ENCODE data around the gene PLEKHA8. TPM values are rescaled to one million over a fixed set of nuclear protein-coding genes. Genes with fewer than 3 reads are reported as not detected.

The PLEKHA8 gene
- total and polyA plus RNA-seq, 11 donors, result 1.5 to 6.8 (median 4.1) TPM

DNA sequence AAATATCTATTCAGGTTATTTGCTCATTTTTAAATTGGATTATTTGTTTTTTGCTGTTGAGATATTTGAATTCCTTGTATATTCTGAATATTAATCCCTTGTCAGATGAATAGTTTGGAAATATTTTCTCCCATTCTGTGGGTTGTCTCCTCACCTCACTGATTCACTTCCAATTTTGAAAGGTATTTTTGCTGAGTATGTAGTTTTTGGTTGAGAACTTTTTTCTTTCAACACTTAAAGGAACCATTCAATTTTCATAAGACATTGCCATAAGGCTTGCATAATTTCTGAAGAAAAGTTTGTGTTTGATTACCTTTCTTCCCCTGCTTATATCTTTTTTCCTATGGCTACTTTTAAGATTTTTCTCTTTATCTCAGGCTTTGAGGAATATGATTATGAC lies 29.7 kb upstream of the PLEKHA8 start:
- intact Hi-C loops (cut with DNase I), result no loop called here
- no peak for TF ChIP-seq POLR2A (IDR thresholded peaks at IDR 0.05)
- TF ChIP-seq, protein P1, sequence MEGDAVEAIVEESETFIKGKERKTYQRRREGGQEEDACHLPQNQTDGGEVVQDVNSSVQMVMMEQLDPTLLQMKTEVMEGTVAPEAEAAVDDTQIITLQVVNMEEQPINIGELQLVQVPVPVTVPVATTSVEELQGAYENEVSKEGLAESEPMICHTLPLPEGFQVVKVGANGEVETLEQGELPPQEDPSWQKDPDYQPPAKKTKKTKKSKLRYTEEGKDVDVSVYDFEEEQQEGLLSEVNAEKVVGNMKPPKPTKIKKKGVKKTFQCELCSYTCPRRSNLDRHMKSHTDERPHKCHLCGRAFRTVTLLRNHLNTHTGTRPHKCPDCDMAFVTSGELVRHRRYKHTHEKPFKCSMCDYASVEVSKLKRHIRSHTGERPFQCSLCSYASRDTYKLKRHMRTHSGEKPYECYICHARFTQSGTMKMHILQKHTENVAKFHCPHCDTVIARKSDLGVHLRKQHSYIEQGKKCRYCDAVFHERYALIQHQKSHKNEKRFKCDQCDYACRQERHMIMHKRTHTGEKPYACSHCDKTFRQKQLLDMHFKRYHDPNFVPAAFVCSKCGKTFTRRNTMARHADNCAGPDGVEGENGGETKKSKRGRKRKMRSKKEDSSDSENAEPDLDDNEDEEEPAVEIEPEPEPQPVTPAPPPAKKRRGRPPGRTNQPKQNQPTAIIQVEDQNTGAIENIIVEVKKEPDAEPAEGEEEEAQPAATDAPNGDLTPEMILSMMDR (IDR thresholded peaks at IDR 0.05), result no peak
- Histone ChIP-seq H3K4me1 (peaks cover 0 to 4% (median 0%) of the 10 kb centered on the region in 12 donors), H3K36me3 (no peaks in the 10 kb centered on the region), H3K4me3 (no peak overlapping the region), H3K27ac (no peak overlapping the region), H3K27me3 (no peaks in the 10 kb centered on the region), H3K9me3 (peaks cover 0 to 34% (median 7%) of the 10 kb centered on the region in 12 donors)
- DNase-seq (no peak), ATAC-seq (no peak)

DNA sequence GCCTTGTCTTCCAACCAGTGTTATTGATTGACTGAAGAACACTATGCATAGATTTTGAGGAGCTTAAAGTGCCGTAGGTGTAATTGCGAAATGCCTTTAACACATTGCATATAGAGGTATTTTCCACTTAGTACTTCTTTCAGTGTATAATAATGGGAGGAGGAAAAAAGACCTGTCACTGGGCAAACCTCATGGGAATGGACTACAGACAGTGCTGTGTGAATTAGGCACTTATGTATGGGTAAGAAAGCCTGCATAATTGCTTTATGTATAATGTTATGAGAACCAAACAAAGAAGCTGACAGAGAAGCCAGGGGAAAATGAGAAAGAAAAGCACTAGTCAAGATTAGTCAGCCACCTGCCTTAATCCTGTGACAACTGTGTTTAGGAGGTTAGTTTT lies 26.2 kb upstream of the PLEKHA8 start:
- H3K4me1 ChIP-seq, result peaks cover 0 to 4% (median 0%) of the 10 kb centered on the region in 12 donors
- no peaks in the 10 kb centered on the region for H3K36me3 ChIP-seq
- ATAC-seq (no peak), DNase-seq (no peak)
- 94 to 98% (median 95%) methylated on average over 2 of the region's 2 CpGs for WGBS, 4 donors
- no peaks in the 10 kb centered on the region for H3K27me3 ChIP-seq
- no peak overlapping the region for H3K4me3 ChIP-seq
- intact Hi-C loops (cut with DNase I), result no loop called here
- TF ChIP-seq, protein P1 (IDR thresholded peaks at IDR 0.05), result no peak
- TF ChIP-seq POLR2A (IDR thresholded peaks at IDR 0.05), result no peak
- H3K9me3 ChIP-seq, result no peaks in the 10 kb centered on the region
- H3K27ac ChIP-seq, result no peak overlapping the region

DNA sequence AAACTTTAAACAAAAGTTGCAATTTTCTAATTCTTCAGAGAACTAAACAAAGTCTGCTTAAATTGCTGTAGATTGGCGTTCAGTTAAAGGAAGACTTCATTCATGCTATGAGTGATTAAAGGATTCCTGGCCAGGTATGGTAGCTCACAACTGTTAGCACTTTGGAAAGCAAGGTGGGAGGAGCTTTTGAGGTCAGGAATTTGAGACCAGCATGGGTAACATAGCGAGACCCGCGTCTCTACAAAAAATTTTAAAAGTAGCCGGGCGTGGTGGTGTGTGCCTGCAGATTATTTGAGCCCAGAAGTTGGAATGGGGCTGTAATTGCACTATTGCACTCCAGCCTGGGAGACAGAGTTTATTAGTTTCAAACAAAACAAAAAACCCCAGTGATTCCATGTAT lies 25.1 kb upstream of the PLEKHA8 start:
- Histone ChIP-seq H3K9me3 (no peaks in the 10 kb centered on the region), H3K4me1 (peaks cover 0 to 4% (median 0%) of the 10 kb centered on the region in 12 donors), H3K27ac (no peak overlapping the region), H3K4me3 (no peak overlapping the region), H3K27me3 (no peaks in the 10 kb centered on the region), H3K36me3 (no peaks in the 10 kb centered on the region)
- 72 to 75% (median 74%) methylated on average over 6 of the region's 6 CpGs for WGBS, 4 donors
- intact Hi-C loops (cut with DNase I), result no loop called here
- ATAC-seq, result no peak
- DNase-seq, result no peak
- TF ChIP-seq, protein P1 (IDR thresholded peaks at IDR 0.05), result no peak
- no peak for TF ChIP-seq POLR2A (IDR thresholded peaks at IDR 0.05)

DNA sequence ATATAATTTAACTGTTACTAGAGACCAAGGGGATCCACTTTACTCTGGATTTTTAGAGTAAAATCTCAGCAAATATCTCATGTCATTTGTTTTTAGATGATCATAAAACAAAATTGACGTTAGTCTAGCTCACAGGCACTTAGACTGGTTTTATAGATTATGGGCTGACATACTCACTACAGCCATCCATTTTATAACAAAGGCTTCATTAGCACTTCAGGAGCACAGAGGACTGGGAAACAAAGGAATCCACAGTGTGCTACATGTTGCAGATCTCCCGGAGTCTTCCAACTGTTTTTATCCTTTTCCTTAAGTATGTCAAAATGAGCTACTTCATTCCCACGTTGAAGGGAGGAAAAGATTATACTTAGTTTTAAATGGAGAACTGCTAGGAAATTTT lies 22.7 kb upstream of the PLEKHA8 start:
- Histone ChIP-seq H3K27ac (no peak overlapping the region), H3K36me3 (no peaks in the 10 kb centered on the region), H3K9me3 (no peaks in the 10 kb centered on the region), H3K27me3 (no peaks in the 10 kb centered on the region), H3K4me1 (peaks cover 0 to 4% (median 0%) of the 10 kb centered on the region in 12 donors), H3K4me3 (no peak overlapping the region)
- no peak for ATAC-seq
- DNase-seq, result no peak
- WGBS, 4 donors, result 60 to 66% (median 62%) methylated on average over 3 of the region's 3 CpGs
- no peak for TF ChIP-seq POLR2A (IDR thresholded peaks at IDR 0.05)
- TF ChIP-seq, protein P1 (IDR thresholded peaks at IDR 0.05), result no peak
- intact Hi-C loops (cut with DNase I), result no loop called here
